C4-2B (cell line): ENCODE measurements around the gene PLXNA2.

Experiments used
- ZFX ChIP-seq: fragments of 450-650 bp; IDR thresholded peaks from 2 replicates; pipeline ENCODE4 v1.6.1; 2017
- TF ChIP-seq, protein P1 (sequence below): fragments of 450-650 bp; conservative IDR thresholded peaks from 2 replicates; pipeline ENCODE4 v1.5.1; 2017; ENCODE audit warnings: mild to moderate bottlenecking

DNA sequence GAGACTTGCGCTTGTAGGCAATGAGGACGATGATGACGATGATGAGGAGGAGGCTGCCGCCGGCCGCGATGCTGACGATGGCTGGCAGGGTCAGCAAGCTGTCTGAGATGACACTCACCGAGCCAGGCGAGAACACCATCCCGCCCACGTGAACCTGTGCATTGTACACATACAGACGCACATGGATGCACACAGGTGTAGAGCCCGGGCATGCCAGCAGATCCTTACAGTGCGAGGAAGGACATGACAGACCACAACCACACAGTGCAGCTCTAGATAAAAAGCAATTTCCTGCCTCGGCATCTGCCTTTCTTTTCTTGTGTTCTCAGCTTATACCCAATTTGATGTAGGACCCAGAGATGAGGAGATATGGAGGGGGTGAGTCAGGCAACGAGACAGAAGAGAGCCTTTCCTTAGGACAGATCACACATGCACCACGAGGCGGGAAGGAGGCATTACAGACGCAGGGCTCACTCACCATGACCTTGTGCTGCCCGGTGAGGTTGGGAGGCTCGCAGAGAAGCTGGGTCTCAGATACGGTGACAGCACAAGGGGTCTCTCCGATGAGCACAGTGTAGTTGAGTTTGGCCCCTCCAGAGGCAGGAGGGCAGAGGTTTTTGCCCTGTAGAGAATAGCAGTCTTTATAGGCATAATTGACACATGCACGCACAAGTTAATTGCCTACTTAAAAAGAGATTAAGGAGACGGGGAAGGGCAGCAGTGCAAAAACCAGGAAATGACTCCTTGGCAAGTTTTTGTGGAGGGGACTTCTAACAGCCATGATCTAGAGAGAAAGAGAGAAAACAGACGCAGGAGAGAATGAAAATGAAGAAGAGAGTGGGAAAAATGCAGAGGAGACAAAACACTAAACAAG is 199.4 kb downstream of the PLXNA2 start:
- TF ChIP-seq, protein P1, sequence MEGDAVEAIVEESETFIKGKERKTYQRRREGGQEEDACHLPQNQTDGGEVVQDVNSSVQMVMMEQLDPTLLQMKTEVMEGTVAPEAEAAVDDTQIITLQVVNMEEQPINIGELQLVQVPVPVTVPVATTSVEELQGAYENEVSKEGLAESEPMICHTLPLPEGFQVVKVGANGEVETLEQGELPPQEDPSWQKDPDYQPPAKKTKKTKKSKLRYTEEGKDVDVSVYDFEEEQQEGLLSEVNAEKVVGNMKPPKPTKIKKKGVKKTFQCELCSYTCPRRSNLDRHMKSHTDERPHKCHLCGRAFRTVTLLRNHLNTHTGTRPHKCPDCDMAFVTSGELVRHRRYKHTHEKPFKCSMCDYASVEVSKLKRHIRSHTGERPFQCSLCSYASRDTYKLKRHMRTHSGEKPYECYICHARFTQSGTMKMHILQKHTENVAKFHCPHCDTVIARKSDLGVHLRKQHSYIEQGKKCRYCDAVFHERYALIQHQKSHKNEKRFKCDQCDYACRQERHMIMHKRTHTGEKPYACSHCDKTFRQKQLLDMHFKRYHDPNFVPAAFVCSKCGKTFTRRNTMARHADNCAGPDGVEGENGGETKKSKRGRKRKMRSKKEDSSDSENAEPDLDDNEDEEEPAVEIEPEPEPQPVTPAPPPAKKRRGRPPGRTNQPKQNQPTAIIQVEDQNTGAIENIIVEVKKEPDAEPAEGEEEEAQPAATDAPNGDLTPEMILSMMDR: no peak
- no peak for TF ChIP-seq ZFX
